Adrenal gland (tissue), 5 donors: Measurements from ENCODE around the gene HS2ST1.

Source experiments
- POLR2A ChIP-seq, 2 donors: fragments of 450-650 bp; IDR thresholded peaks; one replicate each; pipeline ENCODE4 v1.6.1; 2017; ENCODE audit warnings: antibody characterized with exemption in 2 of 2, mild to moderate bottlenecking in 2 of 2, moderate library complexity in 1 of 2
- TF ChIP-seq, protein P1 (sequence below), 6 experiments: fragments of 450-650 bp in 4 of 6; fragments of 200-600 bp in 2 of 6; sonication (generic) in 1 of 6; IDR thresholded peaks; 1 replicate in 5 of 6; 2 replicates in 1 of 6; pipeline versions ENCODE4 v1.5.1 to v1.8.0; 2016 to 2021; ENCODE audit warnings: antibody characterized with exemption in 6 of 6, mild to moderate bottlenecking in 2 of 6, moderate library complexity in 1 of 6
- donor health status: DM: no; HTN: no; CAD: no.

DNA sequence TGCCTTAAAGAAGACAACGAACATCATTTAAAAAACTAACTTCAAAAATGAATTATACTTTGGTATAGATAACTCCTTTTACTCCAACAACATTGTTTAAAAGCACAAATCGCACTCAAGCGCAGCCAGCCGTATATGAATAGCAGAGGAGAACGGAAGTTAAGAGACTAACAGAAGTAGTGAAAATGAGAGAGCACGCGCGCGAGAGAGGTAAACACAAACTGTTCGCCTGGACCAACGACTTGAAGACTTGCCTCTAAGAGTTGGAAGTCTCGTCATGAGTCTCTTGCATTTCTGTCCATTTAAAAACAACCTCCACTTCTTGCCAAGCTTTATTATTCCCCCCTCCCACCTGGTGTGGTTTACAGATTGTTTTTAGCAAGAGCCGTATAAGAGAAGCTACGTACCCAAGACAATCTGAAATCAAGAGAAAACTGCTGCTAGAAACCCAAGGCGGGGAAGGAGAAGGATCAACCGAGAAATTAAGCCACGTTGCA, 988 bp upstream of the HS2ST1 start:
- TF ChIP-seq, protein P1, sequence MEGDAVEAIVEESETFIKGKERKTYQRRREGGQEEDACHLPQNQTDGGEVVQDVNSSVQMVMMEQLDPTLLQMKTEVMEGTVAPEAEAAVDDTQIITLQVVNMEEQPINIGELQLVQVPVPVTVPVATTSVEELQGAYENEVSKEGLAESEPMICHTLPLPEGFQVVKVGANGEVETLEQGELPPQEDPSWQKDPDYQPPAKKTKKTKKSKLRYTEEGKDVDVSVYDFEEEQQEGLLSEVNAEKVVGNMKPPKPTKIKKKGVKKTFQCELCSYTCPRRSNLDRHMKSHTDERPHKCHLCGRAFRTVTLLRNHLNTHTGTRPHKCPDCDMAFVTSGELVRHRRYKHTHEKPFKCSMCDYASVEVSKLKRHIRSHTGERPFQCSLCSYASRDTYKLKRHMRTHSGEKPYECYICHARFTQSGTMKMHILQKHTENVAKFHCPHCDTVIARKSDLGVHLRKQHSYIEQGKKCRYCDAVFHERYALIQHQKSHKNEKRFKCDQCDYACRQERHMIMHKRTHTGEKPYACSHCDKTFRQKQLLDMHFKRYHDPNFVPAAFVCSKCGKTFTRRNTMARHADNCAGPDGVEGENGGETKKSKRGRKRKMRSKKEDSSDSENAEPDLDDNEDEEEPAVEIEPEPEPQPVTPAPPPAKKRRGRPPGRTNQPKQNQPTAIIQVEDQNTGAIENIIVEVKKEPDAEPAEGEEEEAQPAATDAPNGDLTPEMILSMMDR (IDR thresholded peaks at IDR 0.05) = no peak
- TF ChIP-seq POLR2A (IDR thresholded peaks at IDR 0.05) = no peak
